Activated T-helper 1 cell treated with anti-CD3 and anti-CD28 coated beads, Interleukin-2, amount 50 U/mL, for 16 hours (primary cell): ENCODE measurements around the gene FLYWCH1.

Experiments
- DNase-seq, 2 donors: peaks; one replicate each; pipeline ENCODE4 v3.0.0-alpha.2; 2020; ENCODE audit warnings: low read depth in 1 of 2, low spot score in 1 of 2

Gene FLYWCH1

DNA sequence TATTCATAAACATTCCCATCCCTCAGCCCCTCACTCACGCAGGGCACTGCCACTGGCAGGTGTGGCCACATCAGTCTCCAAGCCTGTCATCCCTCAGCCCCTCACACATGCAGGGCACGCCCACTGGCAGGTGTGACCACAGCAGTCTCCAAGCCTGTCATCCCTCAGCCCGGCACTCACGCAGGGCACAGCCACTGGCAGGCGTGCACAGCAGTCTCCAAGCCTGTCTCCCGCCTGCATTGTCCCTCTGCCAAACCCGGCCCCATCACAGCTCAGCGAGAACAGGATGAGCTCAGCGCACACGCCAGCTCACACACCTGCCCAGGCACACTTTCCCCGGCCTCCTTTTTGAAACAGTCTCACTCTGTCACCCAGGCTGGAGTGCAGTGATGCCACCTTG is 40.9 kb downstream of the FLYWCH1 start:
- DNase-seq, result no peak

DNA sequence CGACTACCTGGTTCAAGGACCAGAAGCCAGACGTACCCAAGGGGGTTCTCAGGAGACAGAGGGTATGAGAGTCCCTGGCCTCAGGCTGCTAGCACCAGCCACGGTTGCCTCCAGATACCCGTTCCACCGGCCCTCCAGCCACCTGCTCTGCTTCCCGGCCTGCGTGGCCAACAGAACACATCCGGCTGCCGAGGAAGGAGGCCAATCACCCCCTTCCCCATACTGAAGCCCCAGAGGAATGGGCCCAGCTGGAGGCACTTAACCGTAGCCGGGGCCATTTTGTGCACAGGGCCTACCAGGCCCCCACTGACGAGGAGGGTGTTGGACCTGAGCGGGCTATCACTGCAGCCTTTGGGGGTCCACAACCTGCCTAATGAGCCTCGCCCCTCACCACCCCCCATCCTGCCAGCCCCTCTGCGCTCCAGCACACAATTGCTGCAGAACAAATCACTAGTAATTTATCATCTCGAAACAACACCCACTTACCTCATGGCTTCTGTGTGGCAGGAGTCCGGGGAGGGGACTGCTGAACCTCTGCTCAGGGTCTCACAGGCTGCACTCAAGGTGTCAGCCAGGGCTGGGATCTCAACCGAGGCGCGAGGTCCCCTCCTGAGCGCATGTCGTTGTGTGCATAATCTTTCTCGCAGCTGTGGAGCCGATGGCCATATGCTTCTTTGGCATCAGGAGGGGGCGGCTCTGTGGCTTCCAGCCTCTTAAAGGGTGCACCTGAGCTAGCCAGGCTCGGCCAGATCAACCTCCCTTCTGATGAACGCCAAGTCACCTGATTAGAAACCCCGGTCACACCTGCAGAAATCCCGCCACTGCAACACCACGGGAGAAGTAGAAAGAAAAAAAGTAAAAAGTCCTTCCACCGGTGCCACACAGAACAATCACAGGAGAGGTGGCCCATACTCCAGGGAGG is 42.2 kb downstream of the FLYWCH1 start:
- no peak for DNase-seq

DNA sequence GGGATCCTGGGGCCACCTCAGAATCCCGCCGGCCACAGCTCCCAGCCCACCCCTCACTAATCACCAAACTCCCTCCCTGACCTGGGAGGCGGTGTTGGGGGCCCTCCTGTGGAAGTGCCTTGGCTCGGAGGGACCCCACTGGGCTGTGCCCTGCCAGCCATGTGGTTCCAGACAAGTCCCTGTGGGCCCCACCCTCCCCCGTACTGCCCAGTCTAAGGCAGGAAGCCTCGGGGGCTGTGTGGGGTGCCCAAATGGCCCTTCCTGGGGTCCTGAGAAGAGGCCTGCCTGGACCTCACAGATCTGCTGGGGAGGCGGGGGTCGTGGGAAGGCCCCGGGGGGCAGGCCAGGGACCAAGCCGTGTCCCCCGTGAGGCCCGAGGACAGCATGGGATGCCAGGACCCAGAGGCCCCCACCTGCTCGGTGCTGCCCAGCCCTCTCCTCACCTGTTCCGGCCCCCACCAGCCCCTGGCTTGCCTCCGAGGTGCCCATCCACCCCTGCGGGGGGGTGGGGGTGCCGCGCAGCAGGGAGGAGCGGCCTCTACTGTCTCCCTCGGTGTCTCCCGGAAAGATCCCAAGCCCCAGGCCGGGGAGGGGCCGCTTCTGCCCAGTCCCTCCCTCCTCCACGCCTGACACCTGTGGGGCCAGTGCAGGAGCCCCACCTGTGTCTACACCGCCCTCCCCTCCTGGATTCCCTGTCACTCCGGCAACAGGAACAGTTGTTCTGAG is 43.1 kb downstream of the FLYWCH1 start:
- DNase-seq, result no peak

DNA sequence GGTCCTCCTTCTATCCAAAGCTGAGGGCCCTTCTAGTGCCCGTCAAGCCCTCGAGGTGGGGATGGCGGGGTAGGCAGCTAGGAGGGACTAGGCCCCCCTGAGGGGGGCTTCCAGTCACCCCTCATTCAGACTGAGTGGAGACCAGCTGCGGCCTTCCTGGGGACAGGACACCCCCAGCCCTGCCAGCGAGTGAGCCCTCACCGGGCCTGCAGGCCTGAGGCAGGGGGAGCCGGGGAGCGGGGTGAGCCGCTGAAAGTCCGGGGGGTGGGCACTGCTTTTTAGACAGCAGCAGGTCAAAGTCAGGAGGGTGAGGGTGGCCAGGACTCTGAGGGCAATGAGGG is 43.7 kb downstream of the FLYWCH1 start:
- DNase-seq, result no peak

DNA sequence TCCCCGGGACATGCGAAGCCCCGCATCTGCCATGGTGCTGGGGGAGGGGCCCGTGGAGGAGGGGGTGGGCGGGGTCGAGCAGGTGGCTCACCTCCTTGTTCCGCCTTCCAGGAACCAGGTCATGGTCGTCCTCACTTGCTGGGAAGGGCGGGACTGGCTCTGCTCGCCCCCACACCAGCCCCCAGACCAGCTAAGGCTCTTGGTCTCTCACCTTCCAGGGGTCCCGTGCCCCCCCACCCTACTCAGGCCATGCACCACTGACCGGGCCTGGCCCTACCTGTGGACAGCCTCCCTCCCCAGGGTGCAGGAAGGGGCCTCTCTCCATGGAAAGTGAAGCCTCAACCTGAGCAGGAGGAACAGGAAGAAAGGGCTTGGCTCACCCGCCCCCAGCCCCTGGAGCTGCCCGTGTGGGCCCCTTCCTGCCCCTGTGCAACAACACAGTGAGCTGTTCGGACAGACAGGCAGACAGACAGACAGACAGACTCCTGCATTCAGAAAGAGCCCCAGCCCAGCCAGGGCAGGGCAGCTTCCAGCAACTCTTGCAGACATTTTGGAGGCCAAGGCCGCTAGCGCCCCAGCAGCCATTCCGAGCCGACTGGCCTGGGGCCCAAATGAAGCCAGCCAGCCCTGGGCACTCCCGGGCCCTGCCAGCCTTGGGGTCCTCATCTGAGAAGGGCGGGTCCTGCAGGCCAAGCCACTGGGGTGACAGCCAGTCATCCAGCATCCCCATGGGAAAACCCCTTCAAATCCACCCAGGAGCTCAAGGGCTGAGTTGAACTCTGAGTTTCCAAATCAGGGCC is 44.2 kb downstream of the FLYWCH1 start:
- DNase-seq, result no peak

DNA sequence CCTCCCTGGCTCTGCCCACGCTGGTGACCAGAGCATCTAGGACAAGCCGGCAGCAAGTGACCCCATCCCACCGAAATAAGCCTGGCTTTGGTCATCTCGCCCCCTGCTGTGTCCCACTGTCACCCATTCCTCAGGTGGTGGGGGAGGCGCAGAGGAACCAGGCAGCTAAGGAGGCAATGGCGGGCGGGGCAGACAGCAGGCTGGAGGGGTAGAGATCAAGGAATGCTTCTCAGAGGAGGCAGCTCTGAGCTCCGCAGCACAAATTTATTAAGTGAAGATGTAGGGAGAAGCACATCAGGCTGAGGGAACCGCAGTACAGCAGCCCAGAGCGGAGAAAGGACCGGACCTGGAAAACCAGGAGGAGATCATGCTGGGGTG is 44.8 kb downstream of the FLYWCH1 start:
- no peak for DNase-seq

DNA sequence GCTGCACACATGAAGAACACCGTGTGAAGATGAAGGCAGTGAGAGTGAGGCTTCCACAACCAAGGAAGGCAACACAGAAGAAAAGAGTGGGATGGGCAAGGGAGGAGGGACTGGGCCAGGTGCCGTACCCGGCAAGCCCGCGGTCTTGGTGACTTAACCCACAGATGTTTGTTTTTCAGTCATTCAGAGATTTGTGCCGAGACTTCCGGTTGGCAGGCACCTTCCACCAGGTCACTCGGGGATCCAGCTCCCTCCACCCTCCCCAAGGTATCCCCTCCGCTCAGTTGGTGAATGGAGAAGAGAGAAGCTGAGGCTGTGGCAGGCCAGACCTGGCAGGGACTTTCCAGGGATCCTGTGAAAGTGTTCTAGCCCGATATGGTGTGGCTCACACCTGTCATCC is 47.5 kb downstream of the FLYWCH1 start:
- DNase-seq, result no peak

DNA sequence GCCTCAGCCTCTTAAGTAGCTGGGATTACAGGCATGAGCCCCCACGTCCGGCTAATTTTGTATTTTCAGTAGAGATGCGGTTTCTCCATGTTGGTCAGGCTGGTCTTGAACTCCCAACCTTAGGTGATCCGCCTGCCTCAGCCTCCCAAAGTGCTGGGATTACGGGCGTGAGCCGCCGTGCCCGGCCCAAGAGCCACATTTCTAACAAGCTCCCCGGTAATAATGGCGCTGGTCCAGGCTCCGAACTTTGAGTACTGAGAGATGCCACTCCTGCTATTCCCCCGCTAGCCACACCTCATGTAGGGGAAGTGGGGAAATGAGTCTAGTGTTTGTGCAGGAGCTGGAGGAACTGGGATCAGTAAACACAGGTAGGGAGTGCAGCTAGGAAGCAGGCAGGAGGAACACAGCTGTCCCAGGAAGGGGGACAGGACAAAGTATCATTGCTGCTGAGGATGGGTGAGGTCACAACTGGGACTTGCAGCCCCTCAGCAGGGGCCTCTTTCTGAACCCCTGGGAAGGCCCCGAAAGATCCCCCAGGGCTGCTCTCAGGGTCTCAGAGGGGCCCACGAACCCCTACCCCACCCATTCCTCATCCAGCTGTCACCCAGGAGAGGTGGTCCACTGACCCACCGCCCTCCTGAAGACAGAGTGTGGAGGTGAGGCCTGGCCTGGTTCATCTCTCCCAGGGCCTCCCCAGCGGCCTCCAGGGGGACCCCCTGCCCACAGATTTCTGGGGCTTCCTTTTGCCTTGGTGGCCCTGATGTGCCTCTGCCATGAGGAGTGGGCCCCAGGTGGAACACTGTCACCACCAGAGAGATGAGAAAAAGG is 48.7 kb downstream of the FLYWCH1 start:
- DNase-seq, result no peak

DNA sequence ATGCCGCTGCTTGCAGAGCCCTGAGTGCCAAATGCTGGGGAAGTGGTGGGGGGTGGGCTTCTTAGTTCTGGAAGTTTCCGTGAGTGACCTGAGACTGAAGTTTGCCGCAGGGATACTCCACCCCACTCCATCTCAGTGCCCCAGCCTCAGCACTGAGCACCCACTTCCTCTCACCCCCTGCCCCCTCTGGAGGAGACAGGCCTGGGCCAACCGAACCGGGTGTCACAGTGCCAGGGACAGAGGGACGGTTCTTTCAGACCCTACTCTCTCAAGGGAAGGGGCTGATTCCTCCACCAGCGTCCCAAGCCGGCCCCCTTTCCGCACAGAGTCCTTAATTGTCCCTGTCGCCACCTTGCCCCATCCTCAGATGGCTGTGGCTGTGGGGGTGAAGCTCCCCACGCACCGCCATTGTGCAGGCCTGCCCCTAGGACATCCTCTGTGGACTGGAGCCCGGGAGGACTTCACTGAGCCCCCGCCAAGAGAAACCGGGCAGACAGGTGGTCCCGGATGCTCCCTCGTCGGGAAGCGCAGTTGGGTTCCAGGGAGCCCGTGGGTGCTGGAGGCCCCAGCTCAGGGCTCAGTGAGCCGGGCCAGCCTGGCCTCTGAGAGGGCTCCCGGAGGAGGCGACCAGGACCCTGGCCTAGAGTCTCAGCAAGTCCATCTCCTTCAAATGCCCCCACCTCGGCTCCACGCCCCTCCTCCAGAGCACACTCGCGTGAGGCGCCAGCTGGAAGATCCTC is 50.8 kb downstream of the FLYWCH1 start:
- DNase-seq, result no peak

DNA sequence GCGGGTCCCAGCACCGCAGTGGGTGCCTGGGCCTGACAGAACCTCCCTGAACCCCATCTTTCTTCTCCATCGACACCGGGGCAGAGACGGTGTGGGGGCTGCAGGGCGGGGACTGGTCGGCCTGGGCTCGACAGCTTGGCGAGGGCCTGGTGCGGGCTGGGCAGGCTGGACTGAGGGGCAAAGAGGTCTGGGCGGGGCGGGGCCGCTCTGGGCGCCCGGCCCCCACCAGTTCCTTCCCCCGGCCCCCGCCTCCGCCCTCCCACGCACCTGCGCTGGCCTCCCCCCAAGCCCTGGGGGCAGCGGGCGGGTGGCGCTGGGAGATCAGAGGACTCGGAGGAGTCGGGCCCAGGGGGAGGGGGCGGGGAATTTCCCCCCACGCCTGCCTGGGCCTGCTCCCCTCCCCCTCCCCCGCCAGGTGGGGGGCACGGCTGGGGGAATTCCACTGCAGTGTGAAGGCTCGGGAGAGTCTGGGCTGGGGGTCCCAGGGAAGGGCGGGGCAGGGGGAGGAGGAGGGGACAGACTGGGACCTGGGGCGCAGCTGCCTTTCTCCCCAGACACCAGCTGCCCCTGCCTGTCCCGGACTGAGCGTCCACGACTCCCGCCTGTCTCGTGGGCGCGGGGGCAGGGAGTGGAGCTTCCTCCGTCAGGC is 51.5 kb downstream of the FLYWCH1 start:
- no peak for DNase-seq

DNA sequence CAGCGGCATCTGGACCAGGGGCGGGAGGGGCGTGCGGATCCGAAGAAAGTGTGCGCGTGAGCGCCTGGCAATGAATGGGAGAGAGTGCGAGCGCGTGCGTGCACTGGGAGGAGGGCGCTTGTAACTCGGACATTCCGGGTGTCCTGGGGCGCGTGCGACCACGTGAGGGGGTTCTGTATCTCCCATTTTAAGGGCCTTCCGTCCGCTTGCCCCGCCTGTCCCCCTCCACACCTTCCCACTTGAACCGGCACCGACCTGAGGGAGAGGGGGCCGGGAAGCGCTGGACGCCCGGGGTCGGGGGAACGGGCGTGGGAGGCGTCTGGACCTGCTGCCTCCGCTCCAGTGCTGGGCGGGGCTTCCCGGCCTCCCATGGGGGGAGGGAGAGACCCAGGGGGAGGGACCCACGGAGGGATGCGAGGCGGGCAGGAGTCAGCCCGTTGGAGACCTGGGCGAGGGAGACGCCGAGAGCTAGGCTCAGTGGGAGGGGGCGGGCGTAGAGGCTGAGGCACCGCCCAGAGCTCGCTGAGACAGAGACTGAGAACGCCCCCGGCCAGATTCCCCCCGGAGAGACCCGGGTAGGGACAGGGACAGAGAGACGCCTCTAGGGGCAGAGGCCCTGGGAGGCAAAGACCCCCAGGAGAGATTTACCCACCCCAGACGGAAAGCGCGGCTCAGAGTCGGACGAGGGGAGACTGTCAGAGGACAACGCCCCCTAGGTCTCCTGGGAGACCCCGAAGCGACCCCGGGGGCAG is 52.2 kb downstream of the FLYWCH1 start, which contains the start of gene KREMEN2:
KREMEN2 (plus strand) TSS at position 553 of the 752 bp plus-strand sequence. CDS start 246 bp downstream, outside the sequence.
- no peak for DNase-seq

DNA sequence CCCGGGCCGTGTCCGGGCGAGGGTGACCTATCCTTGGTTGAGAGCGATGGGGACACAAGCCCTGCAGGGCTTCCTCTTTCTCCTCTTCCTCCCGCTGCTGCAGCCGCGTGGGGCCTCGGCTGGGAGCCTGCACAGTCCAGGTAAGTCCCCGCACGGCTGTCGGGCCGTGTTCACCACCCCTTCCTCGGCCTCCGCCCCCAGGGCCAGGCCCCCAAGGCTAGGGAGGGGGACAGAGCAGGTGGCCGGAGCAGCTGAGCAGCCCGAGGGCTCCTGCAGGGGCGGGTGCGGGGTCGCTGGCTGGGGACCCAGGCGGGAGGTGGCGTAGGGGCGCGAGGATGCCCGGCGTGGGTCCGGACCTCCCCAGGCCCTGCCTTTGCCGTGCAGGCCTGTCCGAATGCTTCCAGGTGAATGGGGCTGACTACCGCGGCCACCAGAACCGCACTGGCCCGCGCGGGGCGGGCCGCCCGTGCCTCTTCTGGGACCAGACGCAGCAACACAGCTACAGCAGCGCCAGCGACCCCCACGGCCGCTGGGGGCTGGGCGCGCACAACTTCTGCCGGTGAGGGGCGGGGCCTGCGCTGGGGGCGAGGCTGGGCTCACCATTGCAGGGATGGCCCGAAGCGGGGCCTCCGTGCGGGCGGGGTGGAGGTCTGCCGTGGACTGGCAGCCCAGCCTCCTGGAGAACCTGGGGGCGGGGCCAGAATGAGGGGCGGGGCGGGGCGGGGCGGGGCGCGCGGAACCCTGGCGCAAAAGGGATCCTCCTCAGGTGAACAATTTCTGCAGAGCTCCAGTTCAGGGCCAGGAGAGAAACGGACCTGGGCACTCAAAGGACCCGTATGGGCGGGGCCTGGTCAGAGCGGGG is 53.0 kb downstream of the FLYWCH1 start:
- no peak for DNase-seq

DNA sequence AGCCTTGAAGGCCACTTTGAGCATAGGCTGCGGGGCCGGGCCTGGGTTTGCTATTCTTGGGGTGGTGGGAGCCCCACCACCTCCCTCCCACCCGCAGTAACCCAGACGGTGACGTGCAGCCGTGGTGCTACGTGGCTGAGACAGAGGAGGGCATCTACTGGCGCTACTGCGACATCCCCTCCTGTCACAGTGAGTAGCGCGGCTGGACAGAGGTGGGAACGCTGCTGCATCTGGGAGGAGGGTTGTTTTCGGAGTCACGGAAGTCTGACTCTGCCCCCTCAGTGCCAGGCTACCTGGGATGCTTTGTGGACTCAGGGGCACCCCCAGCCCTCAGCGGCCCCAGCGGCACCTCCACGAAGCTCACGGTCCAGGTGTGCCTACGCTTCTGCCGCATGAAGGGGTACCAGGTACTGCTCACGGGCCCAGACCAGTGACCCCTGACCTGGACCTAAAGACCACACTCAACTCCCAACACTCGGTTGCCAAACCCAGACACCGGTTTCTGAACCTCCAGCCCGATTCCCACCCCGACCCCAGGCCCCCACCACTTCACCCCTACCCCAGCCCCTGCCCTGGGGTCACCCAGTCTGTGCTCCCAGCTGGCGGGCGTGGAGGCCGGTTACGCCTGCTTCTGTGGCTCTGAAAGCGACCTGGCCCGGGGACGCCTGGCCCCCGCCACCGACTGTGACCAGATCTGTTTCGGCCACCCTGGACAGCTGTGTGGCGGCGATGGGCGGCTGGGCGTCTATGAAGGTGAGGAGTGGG is 54.5 kb downstream of the FLYWCH1 start:
- no peak for DNase-seq

DNA sequence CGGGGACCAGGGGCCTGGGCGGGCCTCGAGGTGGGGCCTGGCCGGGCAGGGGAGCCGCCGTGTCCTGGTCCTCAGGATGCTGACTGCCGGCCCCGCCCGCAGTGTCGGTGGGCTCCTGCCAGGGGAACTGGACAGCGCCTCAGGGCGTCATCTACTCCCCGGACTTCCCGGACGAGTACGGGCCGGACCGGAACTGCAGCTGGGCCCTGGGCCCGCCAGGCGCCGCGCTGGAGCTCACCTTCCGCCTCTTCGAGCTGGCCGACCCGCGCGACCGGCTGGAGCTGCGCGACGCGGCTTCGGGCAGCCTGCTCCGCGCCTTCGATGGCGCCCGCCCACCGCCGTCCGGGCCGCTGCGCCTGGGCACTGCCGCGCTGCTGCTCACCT is 55.1 kb downstream of the FLYWCH1 start:
- DNase-seq, result no peak

DNA sequence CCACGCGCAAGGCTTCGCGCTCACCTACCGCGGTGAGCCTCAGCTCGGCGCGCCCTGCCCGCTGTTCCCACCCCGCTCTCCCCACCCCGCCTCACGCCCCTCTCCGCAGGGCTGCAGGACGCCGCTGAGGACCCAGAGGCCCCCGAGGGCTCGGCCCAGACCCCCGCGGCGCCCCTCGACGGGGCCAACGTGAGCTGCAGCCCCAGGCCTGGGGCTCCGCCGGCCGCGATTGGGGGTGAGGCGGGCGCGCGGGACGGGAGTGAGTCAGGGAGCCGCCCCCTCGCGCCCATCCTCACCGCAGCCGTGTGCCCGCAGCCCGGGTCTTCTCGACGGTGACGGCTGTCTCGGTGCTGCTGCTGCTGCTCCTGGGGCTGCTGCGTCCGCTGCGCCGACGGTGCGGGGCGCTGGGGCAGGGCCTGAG is 55.5 kb downstream of the FLYWCH1 start:
- DNase-seq, result no peak

DNA sequence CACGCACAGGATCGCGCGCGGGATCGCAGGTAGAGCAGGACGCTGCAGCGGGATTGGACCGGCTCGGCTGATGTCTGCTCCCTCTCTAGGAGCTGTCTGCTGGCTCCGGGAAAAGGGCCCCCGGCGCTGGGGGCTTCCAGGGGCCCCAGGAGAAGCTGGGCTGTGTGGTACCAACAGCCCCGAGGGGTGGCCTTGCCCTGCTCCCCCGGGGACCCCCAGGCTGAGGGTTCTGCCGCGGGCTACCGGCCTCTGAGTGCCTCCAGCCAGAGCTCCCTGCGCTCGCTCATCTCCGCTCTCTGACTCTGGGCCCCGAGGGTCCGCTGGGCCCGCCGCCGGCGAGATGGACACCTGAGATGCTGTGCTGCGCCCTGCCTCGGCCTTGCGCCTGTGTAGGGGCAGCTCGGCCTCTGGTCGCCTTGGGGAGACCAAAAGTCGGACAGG is 56.0 kb downstream of the FLYWCH1 start:
- no peak for DNase-seq

DNA sequence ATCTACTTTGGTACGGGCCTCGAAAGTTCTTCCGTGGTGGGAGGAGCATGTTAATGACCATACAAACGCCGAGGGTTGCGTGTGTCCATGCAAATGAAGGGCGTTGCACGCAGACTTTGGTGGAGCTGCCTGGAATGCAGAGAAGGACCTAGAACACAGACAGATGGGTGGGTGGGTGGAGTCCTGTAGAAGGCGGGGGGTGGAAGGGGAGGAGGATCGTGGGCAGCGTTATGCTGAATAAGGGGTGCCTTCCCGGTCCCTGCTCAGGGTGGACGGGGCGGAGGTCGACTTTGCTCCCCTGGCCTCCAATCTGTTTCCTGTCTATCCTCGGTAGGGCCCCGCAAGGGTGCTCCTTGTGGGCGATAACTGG is 56.6 kb downstream of the FLYWCH1 start:
- DNase-seq, result no peak
